ENCODE measurements around the gene GCC2.
"Not testable (repeated sequence)": the region's sequence is repeated elsewhere in the genome, so short reads cannot be mapped to it uniquely, and the experiment has no call there.

The GCC2 gene, protein sequence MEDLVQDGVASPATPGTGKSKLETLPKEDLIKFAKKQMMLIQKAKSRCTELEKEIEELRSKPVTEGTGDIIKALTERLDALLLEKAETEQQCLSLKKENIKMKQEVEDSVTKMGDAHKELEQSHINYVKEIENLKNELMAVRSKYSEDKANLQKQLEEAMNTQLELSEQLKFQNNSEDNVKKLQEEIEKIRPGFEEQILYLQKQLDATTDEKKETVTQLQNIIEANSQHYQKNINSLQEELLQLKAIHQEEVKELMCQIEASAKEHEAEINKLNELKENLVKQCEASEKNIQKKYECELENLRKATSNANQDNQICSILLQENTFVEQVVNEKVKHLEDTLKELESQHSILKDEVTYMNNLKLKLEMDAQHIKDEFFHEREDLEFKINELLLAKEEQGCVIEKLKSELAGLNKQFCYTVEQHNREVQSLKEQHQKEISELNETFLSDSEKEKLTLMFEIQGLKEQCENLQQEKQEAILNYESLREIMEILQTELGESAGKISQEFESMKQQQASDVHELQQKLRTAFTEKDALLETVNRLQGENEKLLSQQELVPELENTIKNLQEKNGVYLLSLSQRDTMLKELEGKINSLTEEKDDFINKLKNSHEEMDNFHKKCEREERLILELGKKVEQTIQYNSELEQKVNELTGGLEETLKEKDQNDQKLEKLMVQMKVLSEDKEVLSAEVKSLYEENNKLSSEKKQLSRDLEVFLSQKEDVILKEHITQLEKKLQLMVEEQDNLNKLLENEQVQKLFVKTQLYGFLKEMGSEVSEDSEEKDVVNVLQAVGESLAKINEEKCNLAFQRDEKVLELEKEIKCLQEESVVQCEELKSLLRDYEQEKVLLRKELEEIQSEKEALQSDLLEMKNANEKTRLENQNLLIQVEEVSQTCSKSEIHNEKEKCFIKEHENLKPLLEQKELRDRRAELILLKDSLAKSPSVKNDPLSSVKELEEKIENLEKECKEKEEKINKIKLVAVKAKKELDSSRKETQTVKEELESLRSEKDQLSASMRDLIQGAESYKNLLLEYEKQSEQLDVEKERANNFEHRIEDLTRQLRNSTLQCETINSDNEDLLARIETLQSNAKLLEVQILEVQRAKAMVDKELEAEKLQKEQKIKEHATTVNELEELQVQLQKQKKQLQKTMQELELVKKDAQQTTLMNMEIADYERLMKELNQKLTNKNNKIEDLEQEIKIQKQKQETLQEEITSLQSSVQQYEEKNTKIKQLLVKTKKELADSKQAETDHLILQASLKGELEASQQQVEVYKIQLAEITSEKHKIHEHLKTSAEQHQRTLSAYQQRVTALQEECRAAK (N-terminal part only)

DNA sequence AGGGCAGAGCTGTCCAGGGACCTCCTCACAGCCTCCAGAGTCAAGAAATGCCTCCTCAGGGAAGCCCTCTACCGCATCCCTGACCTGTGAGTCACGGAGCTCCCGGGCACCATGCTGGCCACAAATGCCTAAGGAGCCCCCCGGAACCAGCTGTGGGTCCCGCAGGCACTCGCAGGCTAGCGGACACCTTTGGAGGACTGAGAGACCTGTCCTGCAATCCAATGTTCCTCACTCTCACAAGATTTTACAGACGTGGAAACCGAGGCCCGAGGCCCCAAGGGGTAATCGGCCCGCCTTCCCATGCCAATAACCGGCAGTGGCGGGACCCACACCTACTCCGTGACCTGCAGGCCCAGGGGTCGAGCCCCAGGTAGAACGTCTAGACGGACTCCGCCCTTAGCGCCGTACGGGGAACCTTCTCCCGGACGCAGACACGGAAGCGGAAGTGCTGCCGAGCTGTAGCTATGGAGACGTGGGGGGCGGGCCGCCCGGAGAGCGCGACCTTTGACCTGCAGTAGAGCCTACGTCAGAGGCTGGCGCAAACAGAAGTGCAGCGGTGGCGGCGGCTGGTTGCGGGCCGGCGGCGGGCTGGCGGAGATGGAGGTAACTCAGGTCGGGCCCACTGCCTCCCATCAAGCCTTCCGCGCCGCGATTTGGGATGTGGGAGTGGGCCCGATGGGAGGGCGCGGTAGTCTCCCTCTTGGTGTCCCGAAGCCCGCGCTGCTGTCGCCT lies at the start of gene GCC2:
TSS of gene GCC2 (plus strand) at position 529 of the 732 bp plus-strand sequence. CDS start at position 598, 69 bp downstream.
- DNase-seq: peak; percentile 95 to 96

DNA sequence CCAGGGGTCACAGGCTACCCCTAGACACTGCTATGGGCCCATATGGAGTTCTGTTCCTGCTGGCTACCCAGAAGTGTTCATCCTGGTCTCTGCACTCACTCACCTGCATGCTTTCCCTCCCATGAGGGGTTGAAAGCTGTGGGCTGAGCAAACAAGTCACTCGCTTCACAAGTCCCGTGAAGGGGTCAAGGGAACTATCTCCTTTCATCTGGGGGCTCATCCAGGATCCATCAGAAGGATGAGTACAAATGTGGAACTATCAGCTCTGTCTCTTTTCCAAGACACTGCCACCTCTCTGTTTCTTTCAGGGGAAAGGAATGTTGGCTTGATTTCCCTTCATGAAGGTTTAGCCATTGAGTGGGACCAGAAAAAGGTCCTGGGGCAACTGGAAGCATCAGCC lies 49.5 kb upstream of the GCC2 start:
- DNase-seq: no peak

DNA sequence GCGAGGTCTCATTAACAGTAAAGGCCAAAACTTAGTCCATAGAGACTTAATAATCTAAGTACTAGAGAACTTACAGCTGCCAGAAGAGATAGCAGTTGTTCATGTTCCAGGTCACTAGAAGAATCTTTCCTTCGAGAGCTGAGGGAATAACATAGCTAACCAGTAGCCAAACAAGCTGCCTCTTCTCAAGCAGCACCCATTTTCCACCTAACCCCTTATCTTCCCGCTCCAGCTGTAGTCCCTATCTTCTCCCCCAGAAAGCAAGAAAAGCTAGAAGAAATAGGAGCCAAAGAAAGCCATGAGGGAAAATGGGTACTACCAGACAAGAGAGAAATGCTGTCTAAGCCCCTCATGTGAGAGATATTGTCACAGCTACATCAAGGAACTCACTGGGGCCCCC lies 47.2 kb upstream of the GCC2 start:
- no peak for DNase-seq

DNA sequence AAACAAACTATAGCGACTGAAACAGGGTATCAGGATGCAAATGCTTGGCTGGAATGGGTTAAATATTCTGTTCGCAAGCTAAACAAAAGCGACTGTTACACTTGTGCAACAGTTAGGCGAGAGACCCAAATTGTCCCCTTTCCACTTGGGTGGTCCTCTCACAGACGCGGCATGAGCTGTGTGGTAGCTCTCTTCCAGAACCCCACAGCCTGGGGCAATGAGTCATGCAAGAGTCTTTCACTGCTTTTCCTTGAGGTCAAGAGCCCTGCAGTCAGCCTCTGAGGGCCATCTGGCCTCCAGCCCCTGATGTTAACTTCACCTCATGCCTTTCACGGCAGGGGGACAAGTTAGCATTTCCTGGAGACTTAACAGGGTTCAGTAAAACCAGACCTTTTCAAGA lies 45.5 kb upstream of the GCC2 start:
- no peak for DNase-seq

DNA sequence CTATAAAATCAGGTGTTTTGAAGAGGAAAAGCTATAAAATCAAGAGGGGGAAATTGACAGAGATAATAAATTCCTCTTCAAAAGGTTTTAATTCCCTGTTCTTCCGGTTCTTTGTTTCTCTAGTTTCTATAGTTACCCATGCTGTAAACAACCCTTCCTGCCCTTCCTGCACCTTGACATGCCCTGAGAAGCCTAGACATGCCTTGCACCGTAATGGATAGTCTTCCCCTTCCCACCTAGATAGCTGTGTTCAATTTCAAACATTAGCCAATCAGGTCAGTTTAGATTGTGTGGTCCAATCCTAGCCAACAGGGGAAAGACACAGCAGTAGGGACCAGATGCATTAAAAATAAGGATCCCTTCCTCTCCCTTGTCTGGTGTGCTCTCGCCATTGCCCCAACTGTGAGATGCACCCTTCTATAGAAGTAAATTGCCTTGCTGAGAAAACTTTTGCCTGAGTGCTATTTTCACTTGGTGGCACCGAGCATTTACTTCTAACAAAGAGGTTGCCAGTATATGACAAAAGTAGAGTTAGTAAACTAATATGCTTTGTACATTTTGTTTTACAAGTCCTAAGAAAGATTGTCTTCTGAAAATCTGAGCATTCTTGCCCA lies 44.1 kb upstream of the GCC2 start:
- DNase-seq: no peak

DNA sequence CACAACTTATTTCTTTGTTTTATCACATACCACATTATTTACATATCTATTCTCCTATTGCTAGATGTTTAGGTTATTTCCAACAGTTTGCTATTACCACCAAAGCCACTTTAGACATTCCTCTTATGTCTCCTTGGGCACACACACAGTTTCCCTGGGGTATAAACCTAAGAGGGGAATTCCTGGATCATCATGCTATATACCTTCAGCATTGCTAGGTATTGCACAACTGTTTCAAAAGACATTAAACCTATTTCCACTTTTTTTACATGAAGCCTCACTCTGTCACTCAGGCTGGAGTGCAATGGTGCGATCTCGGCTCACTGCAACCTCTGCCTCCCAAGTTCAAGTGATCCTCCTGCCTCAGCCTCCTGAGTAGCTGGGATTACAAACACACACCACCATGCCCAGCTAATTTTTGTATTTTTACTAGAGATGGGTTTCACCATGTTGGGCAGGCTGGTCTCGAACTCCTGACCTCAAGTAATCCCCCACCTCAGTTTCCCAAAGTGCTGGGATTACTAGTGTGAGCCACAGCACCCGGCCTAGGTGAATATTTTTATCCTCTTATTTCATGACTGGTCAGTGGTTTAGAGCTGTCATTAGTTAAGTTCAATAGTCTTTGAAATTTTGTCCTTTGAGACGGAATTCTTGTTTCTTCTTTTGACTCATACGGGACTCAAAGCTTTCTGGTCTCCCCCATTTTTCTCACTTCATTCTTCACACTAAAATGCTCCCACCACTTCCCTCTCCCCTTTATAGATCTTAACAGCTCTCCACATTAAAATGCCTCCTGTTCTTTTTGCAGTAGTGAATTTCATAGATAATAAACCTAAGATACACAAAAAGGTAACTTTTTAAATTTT lies 40.9 kb upstream of the GCC2 start:
- DNase-seq: no peak

DNA sequence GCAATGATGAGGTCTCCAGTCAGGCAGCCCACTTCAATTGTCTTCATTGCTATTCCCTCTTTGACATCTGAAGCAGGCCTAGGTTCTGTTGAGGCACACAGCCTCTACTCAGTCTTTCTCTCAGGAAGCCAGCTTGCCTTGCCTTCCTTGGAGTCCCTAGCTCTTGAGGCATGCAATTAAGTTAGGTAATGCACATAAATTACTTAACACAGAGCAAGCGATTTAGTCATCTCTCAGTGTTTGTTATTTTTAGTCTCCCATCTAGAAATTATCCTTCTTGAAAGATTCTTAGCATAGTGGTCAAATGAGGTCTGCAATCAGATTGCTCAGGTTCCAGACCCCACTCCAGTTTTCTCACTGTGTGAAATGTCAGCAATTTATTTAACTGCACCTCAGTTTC lies 39.2 kb upstream of the GCC2 start:
- DNase-seq: no peak

DNA sequence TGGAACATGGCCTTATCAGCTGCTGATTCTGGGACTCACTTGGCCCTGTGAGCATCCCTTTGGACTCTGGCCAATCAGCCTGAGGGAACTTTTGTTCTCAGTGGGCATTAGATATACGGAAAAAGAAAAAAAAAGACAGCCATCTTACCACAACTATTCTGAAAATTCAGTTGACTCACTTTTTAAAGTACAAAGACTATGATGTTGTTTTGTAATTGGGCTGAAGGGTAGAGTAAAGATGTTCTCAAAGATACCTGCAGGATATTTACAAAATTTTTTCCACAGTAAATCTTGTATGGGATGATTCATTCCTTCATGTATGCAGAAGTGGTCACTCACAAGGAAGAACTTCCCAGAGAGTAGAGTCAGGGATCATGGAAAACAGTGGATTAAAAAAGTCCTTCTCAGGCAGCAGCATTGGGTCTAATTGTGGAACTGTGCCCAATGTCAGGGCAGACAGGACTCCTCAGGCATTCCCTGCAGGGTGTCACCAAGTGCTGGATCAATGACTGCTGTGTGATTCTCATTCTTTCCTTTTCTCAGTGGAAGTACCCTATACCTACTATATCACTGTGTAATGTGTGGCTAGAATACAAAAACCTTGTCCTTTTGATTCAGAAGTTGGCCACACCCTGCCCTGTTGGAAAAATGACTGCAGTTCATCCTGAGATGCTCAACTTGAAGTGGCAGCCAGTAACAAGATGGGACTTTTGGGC lies 35.9 kb upstream of the GCC2 start:
- DNase-seq: no peak

DNA sequence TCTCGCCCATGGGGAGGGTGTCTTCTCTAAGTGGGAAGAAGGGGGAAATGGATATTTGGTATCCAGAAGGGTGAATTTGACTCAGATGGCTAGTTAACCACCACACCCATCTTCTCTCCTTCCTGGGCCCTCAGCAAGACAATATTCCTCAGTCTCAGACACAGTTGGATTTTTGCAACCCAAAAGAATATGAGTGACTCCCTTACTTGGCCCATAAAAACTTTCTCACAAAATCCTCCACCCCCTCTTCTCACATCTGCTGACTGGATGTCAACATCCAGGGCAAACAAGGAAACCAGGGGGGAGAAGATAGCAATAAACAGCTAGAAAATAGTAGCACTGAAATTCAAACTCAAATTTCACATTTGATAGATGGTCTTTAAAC lies 35.3 kb upstream of the GCC2 start:
- no peak for DNase-seq

DNA sequence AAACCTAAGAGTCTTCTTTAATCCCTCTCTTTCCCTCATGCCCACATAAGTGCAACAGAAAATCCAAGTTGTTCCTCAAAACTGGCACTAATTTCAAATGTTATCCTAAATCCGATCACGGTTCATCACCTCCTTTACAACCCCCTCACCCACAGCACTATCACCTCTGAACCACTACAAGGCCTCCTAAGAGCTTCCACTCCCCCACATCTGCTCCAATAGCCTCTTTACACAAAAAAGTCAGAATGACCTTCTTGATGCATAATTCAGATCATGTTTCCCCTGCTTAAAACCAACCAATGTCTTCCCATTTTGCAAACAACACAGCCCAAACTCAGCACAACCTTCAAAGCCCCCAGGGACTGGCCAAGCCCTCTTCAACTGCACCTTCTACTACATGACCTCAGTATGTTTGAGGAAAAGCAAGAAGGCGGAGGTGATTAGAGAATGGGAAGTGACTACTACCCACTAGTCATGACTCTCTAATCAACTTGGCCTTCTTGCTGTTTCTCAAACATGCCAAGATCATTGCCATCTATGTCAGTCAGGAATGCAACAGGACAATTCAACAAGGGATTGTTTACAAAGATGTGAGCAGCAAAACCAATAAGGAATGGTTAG lies 34.6 kb upstream of the GCC2 start:
- no peak for DNase-seq

DNA sequence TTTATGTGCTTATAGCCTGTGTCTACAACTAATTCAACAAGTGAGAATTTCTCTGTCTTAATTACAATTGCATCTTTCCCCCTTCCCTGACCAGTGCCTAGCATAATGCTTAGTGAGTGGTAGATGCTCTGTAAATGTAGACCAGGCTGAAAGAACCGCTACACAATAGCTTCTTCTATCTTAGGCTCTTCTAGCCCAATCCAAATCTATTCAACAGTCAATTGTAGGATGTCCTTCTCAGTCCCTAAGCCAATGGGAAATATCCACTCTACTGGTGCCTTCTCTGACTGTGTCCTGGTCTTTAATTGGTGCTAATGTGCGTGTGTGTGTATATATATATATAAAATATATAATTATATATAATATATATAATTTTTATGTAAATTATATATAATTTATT lies 34.1 kb upstream of the GCC2 start:
- no peak for DNase-seq

DNA sequence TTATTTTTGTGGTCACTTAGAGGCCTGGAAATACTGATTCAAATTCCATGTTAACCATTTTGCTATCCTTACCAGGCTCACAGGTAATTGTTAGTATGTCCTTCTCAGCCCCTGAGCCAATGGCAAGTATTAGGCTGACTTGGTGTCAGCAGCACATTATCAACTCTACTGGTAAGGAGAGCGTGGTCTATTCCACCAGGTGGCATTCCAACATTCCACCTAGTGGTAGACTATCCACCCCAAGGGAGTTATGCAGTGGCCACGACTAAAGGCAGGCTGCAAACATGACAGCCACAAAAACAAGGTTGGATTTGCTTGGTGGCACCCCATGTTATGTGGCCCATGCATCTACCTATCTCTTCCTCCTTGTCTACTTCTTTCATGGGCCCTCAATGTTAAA lies 31.8 kb upstream of the GCC2 start:
- no peak for DNase-seq

DNA sequence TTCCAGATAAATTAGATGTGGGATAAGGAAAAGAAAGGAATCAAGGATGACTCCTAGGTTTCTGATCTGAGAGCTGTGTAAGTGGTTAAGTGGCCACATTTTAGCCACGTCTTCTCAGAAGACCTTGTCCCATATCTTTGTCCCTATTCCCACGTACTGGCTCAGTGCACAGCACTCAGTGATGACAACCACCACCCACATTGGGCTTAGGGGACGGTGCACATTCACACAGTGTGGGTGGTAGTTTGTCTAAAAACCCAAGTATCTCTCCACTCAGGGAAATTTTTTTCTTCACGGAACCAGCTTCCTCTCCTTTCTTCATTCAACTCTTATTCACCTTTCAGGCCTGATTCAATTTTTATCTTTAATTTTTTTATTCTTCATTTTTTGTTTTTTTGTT lies 30.6 kb upstream of the GCC2 start:
- no peak for DNase-seq

DNA sequence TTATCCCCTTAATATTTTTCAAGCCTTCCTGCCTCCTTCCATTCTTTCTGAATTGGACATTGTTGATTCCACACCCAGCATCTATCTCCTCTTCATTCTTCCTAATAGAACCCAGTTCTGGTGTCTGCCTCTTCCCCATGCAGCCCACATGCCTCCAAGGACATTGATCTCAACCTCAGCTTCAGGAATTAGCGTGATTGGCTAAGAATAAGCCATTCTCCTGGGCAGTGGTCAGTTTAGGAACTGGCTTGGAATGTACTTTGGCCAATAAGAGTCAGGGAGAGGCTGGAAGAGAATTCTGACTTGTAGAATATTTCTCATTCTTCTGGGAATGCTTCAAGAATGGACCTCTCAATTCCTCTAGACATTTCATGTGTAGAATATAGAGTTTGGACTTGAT lies 25.9 kb upstream of the GCC2 start:
- DNase-seq: no peak

DNA sequence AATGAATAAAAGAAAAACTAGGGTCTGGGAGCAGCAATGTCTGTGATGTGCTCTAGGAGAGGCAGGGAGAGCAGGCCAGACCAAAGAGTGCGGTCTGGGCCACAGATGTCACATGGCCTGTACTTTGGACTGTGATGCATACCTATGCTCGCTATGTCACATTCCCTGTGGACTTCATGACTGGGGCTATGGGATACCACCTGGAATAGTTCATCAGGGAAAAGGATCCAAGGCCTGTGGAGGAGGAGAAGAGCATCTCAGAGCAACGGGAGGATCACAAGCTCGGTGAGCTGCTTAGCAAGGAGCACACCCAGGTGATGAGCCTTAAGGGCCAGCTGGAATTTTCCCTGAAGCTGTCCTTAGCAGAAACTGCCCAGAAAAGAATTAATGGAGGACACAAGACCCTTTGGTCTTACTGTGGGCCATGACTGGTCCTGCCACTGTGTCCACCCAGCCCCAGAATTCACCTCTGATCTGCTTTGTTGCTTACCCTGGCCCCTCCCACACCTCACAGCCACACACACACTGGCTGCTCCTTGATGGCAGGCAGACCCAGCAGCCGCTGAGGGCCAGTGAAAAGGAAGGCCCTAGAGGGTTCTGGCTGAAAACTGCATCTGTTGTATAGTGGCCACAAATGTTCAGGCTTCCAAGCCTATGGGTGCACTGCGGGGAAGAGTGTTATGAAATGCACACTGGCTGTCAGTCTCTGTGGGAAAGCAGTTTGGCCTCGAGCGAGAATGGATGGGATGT lies 25.3 kb upstream of the GCC2 start:
- no peak for DNase-seq

DNA sequence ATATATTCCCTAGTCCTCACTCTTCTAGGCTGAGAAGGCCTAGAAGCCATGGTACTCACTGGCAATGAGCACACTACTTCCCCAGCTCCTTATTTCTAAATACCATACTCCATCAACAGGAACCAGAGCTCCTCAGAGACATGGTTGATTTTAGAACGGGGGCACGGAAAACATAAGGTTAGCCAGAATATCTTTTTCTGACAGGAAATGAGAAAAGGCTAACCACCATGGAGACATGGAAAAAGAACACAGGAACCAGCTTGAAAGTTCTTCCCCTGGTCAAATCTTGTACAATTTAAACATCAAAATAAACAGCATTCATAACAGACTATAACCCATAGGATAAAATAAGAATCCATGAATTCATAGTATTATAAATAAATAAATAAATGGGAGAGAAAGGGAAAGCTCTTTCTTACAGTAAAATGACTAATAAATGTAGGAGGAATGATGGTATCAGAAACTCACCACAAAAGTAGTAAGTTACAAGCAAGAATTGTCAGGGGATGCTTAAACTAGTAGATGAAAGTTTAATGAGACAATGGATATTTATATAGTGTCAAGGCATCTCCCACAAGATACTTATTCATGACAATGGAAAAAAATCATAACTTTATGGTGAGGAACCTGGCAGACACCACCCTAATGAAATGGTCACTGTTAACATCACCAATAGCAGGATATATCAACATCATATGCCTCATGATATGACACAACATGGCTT lies 20.6 kb upstream of the GCC2 start:
- no peak for DNase-seq

DNA sequence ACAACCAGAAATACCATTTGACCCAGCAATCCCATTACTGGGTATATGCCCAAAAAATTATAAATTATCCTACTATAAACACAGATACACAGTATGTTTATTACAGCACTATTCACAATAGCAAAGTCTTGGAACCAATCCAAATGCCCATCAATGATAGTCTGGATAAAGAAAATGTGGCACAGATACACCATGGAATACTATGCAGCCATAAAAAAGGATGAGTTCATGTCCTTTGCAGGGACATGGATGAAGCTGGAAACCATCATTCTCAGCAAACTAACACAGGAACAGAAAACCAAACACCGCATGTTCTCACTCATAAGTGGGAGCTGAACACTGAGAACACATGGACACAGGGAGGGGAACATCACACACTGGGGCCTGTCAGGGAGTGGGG lies 13.4 kb upstream of the GCC2 start:
- DNase-seq: not testable (repeated sequence)

DNA sequence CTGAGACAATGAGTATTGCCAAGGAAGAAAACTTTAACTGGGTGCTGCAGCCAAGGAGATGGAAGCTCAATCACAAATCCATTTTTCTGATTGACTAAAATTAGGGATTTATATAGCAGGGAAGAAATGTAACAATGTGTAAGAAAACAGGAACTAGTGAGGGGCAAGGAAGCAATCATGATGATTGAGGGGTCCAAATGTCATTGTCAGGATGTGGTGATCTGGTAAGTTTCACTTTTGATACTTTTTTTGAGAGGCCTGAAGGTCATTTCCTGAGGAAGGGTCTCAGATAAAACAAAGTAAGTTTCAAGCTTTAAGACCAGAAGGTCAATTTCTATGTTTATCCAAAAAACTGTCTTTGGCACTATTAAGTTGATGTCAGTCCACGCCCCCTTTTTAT lies 12.0 kb upstream of the GCC2 start:
- DNase-seq: no peak

All from activated CD4-positive, alpha-beta T cell treated with anti-CD3 and anti-CD28 coated beads for 4 hours (primary cell).